HepG2 (cell line): ENCODE measurements around the gene GSTP1. TPM values are rescaled to one million over a fixed set of nuclear protein-coding genes. Genes with fewer than 3 reads are reported as not detected.

Source experiments
- ATAC-seq: fragments of 200-7000 bp; cut with Tn5 transposase; 3 replicates; pipeline ENCODE4 v1.9.1; 2020; ENCODE audit warnings: mild to moderate bottlenecking, moderate library complexity
- BruUV-seq: library from RNA; stranded (reverse); fragments of 400-500 nt; replicated peaks from 2 replicates; lab custom pipeline; 2021; lab: Mats Ljungman, UMichigan
- CTCF ChIA-PET: fragments of 300-600 bp; formaldehyde crosslinking; extraction: SDS; loops from one replicate; lab custom pipeline; 2021; ENCODE audit warnings: low total read pairs, inconsistent platforms, low intra/inter-chr PET ratio; lab: Yijun Ruan, JAX
- POLR2A ChIA-PET: fragments of 350-600 bp; sonication (Branson Sonifier 250); formaldehyde crosslinking; loops from one replicate; lab custom pipeline; 2020; ENCODE audit warnings: antibody characterized with exemption, inconsistent platforms; lab: Yijun Ruan, JAX
- DNase-seq: peaks from one replicate; pipeline ENCODE4 v3.0.0-alpha.2; 2015; ENCODE audit warnings: low spot score
- FAIRE-seq: peaks from 3 replicates; lab custom pipeline; 2011; peaks lifted over from hg19 to GRCh38; lab: Jason Lieb, UNC
- H2AFZ ChIP-seq: one replicate; pipeline ENCODE4 v1.6.1; 2011; ENCODE audit warnings: low read length, inconsistent platforms
- H3K27ac ChIP-seq: fragments of 300-600 bp; 3 replicates; pipeline ENCODE4 v1.8.0; 2011; ENCODE audit warnings: mixed run types, mild to moderate bottlenecking, mixed read lengths, low read length, inconsistent platforms; ENCODE audit not compliant: insufficient read depth; ENCODE audit errors: extremely low read length
- H3K27me3 ChIP-seq, 2 experiments: fragments of 200-600 bp in 1 of 2; 2 replicates in 1 of 2; 3 replicates in 1 of 2; pipeline versions ENCODE4 v1.6.0 to v1.8.0; 2011; ENCODE audit warnings: low read length in 2 of 2, mild to moderate bottlenecking in 2 of 2, moderate library complexity in 2 of 2, inconsistent platforms in 1 of 2; ENCODE audit not compliant: insufficient read depth in 2 of 2, control insufficient read depth in 1 of 2
- H3K36me3 ChIP-seq, 2 experiments: fragments of 200-600 bp in 1 of 2; replicated peaks in 1 of 2; 2 replicates in 1 of 2; 3 replicates in 1 of 2; pipeline versions ENCODE4 v1.5.1 to v1.8.0; 2011; ENCODE audit warnings: low read length in 2 of 2, inconsistent platforms in 1 of 2; ENCODE audit not compliant: insufficient read depth in 2 of 2, control insufficient read depth in 1 of 2
- H3K4me1 ChIP-seq: 2 replicates; pipeline ENCODE4 v1.5.1; 2012; ENCODE audit warnings: low read length, inconsistent platforms; ENCODE audit not compliant: insufficient read depth
- H3K4me2 ChIP-seq: 2 replicates; pipeline ENCODE4 v1.6.0; 2011; ENCODE audit warnings: low read depth, low read length, inconsistent platforms
- H3K4me3 ChIP-seq, 3 experiments: fragments of 200-600 bp in 1 of 3; sonication (generic), shearing (Covaris generic) in 1 of 3; replicated peaks in 1 of 3; 2 replicates each; pipeline ENCODE4 v1.5.1; 2011 to 2016; ENCODE audit warnings: low read length in 3 of 3, inconsistent platforms in 2 of 3, low read depth in 2 of 3, mild to moderate bottlenecking in 2 of 3, control low read depth in 1 of 3, mixed read lengths in 1 of 3; ENCODE audit not compliant: insufficient read depth in 1 of 3
- H3K79me2 ChIP-seq: one replicate; pipeline ENCODE4 v1.6.1; 2011; ENCODE audit warnings: low read length, inconsistent platforms; ENCODE audit not compliant: insufficient read depth
- H3K9ac ChIP-seq: 2 replicates; pipeline ENCODE4 v1.6.0; 2011; ENCODE audit warnings: mild to moderate bottlenecking, low read depth, low read length, inconsistent platforms; ENCODE audit not compliant: insufficient read depth
- H3K9me3 ChIP-seq: 2 replicates; pipeline ENCODE4 v1.5.1; 2012; ENCODE audit warnings: mild to moderate bottlenecking, low read length
- H4K20me1 ChIP-seq: 2 replicates; pipeline ENCODE4 v1.6.0; 2011; ENCODE audit warnings: inconsistent platforms, mild to moderate bottlenecking, low read length, moderate library complexity; ENCODE audit not compliant: insufficient read depth
- AHDC1 ChIP-seq: sonication (generic); formaldehyde crosslinking; IDR thresholded peaks from 2 replicates; pipeline ENCODE4 v1.5.1; 2020; ENCODE audit warnings: mild to moderate bottlenecking, missing genetic modification reagents, borderline replicate concordance
- BCL3 ChIP-seq: sonication (generic); formaldehyde crosslinking; IDR thresholded peaks from 2 replicates; pipeline ENCODE4 v1.5.1; 2020; ENCODE audit warnings: mild to moderate bottlenecking, missing genetic modification reagents, moderate library complexity
- BRCA1 ChIP-seq: sonication (generic); formaldehyde crosslinking; IDR thresholded peaks from 2 replicates; pipeline ENCODE4 v1.4.0; 2020; ENCODE audit warnings: missing genetic modification reagents
- GLI4 ChIP-seq: sonication (generic); formaldehyde crosslinking; IDR thresholded peaks from 2 replicates; pipeline ENCODE4 v1.5.1; 2020; ENCODE audit warnings: missing genetic modification reagents, mild to moderate bottlenecking, moderate library complexity, borderline replicate concordance
- GZF1 ChIP-seq: sonication (generic); formaldehyde crosslinking; IDR thresholded peaks from 2 replicates; pipeline ENCODE4 v1.5.1; 2020; ENCODE audit warnings: mild to moderate bottlenecking, missing genetic modification reagents
- KDM2A ChIP-seq: sonication (generic); formaldehyde crosslinking; IDR thresholded peaks from 2 replicates; pipeline ENCODE4 v1.4.0; 2020; ENCODE audit warnings: low read depth, missing genetic modification reagents, borderline replicate concordance
- NFATC3 ChIP-seq: sonication (generic); formaldehyde crosslinking; IDR thresholded peaks from 2 replicates; pipeline ENCODE4 v1.5.1; 2020; ENCODE audit warnings: mild to moderate bottlenecking, missing genetic modification reagents
- PRDM15 ChIP-seq: sonication (generic); formaldehyde crosslinking; IDR thresholded peaks from 2 replicates; pipeline ENCODE4 v1.4.0; 2020; ENCODE audit warnings: missing genetic modification reagents
- SAP130 ChIP-seq: IDR thresholded peaks from 2 replicates; pipeline ENCODE4 v1.6.1; 2016; ENCODE audit warnings: low read depth
- SIN3B ChIP-seq: fragments of 150-350 bp; IDR thresholded peaks from 2 replicates; pipeline ENCODE4 v1.6.1; 2014; ENCODE audit warnings: low read length
- TFDP1 ChIP-seq: IDR thresholded peaks from 2 replicates; pipeline ENCODE4 v1.6.1; 2016; ENCODE audit warnings: missing compliant biosample characterization, missing genetic modification reagents, borderline replicate concordance
- ZNF260 ChIP-seq: sonication (generic); formaldehyde crosslinking; IDR thresholded peaks from 2 replicates; pipeline ENCODE4 v1.4.0; 2020; ENCODE audit warnings: missing genetic modification reagents, low read depth, mild to moderate bottlenecking, borderline replicate concordance
- ZNF577 ChIP-seq: sonication (generic); formaldehyde crosslinking; IDR thresholded peaks from 2 replicates; pipeline ENCODE4 v1.4.0; 2020; ENCODE audit warnings: mild to moderate bottlenecking, low read depth, missing genetic modification reagents, borderline replicate concordance
- ZNF788 ChIP-seq: sonication (generic); formaldehyde crosslinking; IDR thresholded peaks from 2 replicates; pipeline ENCODE4 v1.5.0; 2020; ENCODE audit warnings: mild to moderate bottlenecking, missing genetic modification reagents, borderline replicate concordance
- WGBS: methylation state at CpG from one replicate; pipeline ENCODE4 v1.1.6; 2017; ENCODE audit warnings: low lambda C conversion rate; 5-methylcytosine and 5-hydroxymethylcytosine counted together
- in situ Hi-C: cut with HindIII; loops from 2 replicates; pipeline ENCODE4 v1.10.0; 2017; ENCODE audit warnings: low pct_unique_long_range_greater_than_20kb; ENCODE audit not compliant: extremely low pct_ligation_motif_present
- intact Hi-C: fragments of 100-400 bp; cut with micrococcal nuclease; formaldehyde crosslinking; loops from one replicate; pipeline ENCODE4 v1.10.0; 2022; ENCODE audit not compliant: unreplicated experiment
- polyA plus RNA-seq, 8 experiments: library from polyadenylated mRNA; depleted of rRNA in 3 of 8; stranded (reverse) in 7 of 8; unstranded in 1 of 8; fragments of >200 nt; fragmentation: Illumina TruSeq in 4 of 8; extraction: Trizol in 4 of 8; gene quantifications; 2 replicates each; pipeline versions ENCODE4 v1.2.1 to v1.2.3, GENCODE V29; 2011 to 2016; ENCODE audit warnings: low read depth in 4 of 8, missing spikeins in 1 of 8, mixed read lengths in 1 of 8; ENCODE audit not compliant: insufficient read depth in 1 of 8
- total RNA-seq, 5 experiments: library from RNA; depleted of rRNA; stranded (reverse); fragments of >200 nt; fragmentation: Illumina TruSeq; extraction: Trizol; gene quantifications; 2 replicates each; pipeline ENCODE4 v1.2.3, GENCODE V29; 2016; ENCODE audit warnings: low read depth in 1 of 5

The GSTP1 gene
- total and polyA plus RNA-seq, 2 of the 13 experiments (the other 11 are each of a cell fraction or from before 2014, with no cell fraction given) = not detected

GRCh38 chr11:67542169-67542568 lies 41.4 kb upstream of the GSTP1 start:
- POLR2A ChIA-PET = no interaction called here
- DNase-seq = no peak
- WGBS = 29% methylated on average over 2 of the region's 3 CpGs
- H3K27me3 ChIP-seq = no peaks in the 10 kb centered on the region
- H3K4me3 ChIP-seq = no peak overlapping the region
- no peak for TF ChIP-seq ZNF577 (CRISPR knock-in tag)
- TF ChIP-seq NFATC3 (CRISPR knock-in tag) = no peak
- no peak for TF ChIP-seq BRCA1 (CRISPR knock-in tag)
- TF ChIP-seq BCL3 = no peak
- TF ChIP-seq AHDC1 (CRISPR knock-in tag) = no peak
- no peak for TF ChIP-seq SAP130 (CRISPR knock-in tag)
- TF ChIP-seq SIN3B = no peak
- TF ChIP-seq ZNF788 (CRISPR knock-in tag) = no peak
- no peak for TF ChIP-seq TFDP1 (CRISPR knock-in tag)
- no peak for TF ChIP-seq PRDM15
- no peak for TF ChIP-seq GZF1 (CRISPR knock-in tag)
- no peak for TF ChIP-seq GLI4 (CRISPR knock-in tag)
- TF ChIP-seq ZNF260 = no peak
- TF ChIP-seq KDM2A (CRISPR knock-in tag) = no peak
- no peak overlapping the region for H3K9ac ChIP-seq
- peaks cover 47% of the 10 kb centered on the region for H3K4me1 ChIP-seq
- H3K79me2 ChIP-seq = no peaks in the 10 kb centered on the region
- no peak overlapping the region for H3K27ac ChIP-seq
- no TSS peak for BruUV-seq
- no peak overlapping the region for H2AFZ ChIP-seq
- no peak overlapping the region for H3K4me2 ChIP-seq
- no peaks in the 10 kb centered on the region for H4K20me1 ChIP-seq
- in situ Hi-C loops = no loop called here
- CTCF ChIA-PET = no interaction called here
- H3K9me3 ChIP-seq = no peaks in the 10 kb centered on the region
- intact Hi-C loops = no loop called here
- no peak for ATAC-seq
- H3K36me3 ChIP-seq = no peaks in the 10 kb centered on the region
- no peak for FAIRE-seq
